Ishikawa (cell line): ENCODE results near the gene WSCD2.

Source experiments
- EP300 ChIP-seq: IDR thresholded peaks from 2 replicates; pipeline ENCODE4 v1.6.1; 2012; ENCODE audit warnings: borderline replicate concordance
- REST ChIP-seq: IDR thresholded peaks from 2 replicates; pipeline ENCODE4 v1.6.1; 2012; ENCODE audit warnings: low read depth, mild to moderate bottlenecking

DNA sequence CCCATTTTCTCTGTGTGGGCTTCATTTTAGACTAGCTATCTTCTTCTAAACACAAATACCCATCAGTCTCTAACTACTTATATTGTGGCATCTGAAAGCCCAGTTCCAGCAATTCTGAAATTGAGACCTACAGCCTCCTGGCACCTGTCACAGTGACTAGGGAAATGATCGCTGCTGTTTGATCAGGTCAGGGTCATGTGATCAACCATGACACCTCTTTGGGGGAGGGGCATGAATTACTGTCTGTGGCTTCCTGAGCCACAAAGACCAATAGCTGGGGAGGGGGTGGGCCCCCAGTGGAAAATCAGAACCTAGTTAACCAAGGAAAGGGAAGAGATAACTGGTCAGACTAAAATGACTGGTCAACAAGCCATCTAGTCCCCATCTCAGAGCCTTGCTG, 14.1 kb downstream of the WSCD2 start:
- no peak for TF ChIP-seq EP300
- TF ChIP-seq REST: no peak
